ENCODE data around the gene MS4A15.

DNA sequence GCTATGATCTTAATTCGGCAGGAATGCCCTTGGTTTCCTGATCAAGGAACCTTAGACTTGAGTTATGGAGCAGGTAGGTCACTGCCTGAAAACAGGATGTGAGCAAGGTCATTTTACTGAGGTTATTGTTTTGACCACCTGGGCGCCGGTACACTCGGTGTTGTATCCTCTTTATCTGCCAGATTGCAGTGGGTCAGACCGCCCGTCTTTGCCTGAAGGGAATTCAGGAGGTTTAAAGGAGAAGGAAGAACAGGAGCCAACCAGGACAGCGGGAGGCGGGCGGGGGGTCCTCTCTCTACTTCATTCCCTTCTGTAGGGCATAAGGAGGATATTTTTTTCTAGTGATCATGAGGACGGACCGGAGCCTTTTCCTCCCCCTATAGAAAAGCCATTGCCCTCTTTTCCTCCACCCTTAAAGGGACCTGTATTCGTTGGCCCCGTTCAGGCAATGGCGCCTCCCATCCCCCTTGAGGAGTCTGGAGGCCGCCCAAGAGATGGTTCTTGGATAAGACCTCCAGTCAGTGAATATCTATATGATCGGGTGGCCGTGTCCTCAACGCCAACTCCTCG, 649 bp downstream of the MS4A15 start:
- TF ChIP-seq, protein P1, sequence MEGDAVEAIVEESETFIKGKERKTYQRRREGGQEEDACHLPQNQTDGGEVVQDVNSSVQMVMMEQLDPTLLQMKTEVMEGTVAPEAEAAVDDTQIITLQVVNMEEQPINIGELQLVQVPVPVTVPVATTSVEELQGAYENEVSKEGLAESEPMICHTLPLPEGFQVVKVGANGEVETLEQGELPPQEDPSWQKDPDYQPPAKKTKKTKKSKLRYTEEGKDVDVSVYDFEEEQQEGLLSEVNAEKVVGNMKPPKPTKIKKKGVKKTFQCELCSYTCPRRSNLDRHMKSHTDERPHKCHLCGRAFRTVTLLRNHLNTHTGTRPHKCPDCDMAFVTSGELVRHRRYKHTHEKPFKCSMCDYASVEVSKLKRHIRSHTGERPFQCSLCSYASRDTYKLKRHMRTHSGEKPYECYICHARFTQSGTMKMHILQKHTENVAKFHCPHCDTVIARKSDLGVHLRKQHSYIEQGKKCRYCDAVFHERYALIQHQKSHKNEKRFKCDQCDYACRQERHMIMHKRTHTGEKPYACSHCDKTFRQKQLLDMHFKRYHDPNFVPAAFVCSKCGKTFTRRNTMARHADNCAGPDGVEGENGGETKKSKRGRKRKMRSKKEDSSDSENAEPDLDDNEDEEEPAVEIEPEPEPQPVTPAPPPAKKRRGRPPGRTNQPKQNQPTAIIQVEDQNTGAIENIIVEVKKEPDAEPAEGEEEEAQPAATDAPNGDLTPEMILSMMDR (IDR thresholded peaks at IDR 0.05), result no peak
- TF ChIP-seq POLR2A (IDR thresholded peaks at IDR 0.05), result no peak
